GM20431 (cell line): Measurements from ENCODE around the gene ARHGEF6.

ENCODE experiments used
- in situ Hi-C: fragments of 300-500 bp; cut with MseI, MboI; formaldehyde crosslinking; loops from one replicate; pipeline ENCODE4 v1.15.0; 2020; ENCODE audit warnings: low sequenced_read_pairs; ENCODE audit not compliant: unreplicated experiment

ARHGEF6 gene

DNA sequence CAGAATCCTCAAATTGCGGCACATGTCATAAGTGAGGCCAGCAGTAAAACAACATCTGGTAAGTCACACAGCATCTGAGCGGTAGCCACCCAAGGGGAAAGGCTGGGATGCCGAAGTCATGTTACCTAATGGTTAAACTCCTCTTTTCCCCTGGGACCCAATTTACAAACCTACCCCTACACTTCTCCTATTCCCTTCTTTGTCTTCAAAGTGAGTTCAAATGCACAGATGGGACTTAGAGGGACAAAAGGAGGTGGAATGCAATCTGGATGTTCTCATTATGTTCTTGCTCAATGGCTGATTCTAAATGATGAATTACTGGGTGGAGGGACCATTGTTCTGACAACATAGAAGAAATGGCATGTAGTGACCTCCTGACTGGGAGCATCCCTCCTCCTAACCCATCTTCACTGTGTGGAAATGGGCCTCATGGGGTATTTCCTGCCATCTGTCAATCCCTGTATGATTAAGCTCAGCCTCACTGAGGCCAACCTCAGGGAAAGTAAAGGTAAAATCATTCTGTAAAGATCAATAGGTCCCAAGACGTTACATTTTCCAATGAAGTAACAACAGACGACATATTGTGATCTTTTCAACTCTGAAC lies 124.3 kb downstream of the ARHGEF6 start:
- in situ Hi-C loops = no loop called here

DNA sequence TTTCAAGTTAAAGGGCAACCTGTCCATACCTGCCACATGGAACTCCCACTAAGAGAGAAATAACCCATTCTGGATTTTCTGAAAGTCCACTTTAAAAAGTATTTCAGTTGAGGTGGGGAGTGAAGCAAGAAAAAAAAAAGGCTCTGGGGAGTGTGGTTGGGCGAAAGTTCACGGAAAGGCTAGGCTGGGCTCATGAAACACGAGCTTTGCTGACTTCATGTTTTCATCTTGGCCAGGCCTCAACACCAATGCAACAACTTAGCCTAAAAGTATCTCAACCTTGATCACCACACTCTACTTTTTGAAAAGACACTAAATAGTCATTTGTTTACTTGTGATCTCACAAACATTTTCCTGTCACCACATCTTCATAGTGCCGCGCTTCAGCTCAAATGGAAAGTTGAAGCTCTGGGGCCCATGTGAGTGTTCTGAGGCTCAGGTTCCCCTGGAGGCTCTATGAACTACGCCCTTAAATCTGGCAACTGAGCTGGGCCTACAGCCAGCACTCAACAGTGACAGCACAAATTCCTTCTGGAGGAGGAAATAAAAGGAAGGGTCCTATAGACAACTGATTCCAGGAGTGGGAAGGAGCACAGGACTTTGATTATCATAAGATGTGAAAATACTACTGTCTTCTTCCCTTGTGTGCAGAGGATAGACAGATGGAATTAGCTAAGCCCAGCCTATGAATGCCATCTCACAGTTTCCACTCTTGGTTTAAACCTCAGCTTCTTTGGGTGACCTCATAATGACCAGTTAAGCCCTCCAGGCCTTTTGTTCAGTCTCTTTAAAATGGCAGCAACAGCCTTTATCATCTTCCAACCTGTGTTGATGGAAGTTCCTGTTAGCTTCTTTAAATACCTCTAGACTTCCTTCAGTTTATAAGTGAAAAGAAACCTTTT lies 127.7 kb downstream of the ARHGEF6 start:
- in situ Hi-C loops = no loop called here

DNA sequence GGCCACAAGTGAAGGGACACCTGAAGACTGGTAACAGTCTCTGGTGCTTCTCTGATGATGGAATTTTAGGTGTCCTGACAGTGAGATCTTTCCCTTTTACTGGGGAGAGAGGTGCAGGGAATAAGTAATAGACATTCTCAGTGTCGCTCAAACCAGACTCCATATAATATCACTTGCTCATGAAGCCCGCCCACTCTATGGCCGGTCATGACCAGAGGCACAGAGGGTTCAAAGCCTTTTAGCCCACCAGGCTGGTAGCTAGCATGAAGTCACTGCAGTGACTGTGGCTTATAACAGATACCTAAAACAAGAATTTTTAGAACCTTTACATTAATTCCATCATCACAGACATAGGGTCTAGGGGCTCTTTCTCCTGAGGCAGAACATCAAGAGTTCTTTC lies 129.9 kb downstream of the ARHGEF6 start:
- in situ Hi-C loops = no loop called here

DNA sequence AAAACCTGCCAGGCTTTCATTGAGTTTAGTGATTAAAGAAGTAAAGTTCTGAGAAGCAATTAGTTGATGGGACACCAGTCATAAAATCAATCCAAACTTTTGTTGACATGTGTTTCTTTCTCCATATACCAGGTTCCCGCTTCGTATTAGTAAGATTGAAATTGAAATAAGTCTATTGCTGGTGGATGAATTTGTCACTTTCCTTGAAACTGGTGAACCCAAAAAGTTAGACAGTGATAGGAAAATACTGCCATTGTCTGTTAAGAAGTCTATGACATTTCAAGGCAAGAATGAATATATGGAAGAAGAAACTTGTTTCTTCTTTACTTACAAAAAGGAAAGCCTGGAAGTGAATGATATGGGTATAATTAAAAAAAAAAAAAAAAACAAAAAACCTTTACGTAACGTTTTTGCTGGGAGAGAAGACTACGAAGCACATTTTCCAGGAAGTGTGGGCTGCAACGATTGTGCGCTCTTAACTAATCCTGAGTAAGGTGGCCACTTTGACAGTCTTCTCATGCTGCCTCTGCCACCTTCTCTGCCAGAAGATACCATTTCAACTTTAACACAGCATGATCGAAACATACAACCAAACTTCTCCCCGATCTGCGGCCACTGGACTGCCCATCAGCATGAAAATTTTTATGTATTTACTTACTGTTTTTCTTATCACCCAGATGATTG lies 132.9 kb downstream of the ARHGEF6 start, which contains the start of gene CD40LG:
TSS of gene CD40LG (plus strand) at position 482 of the 684 bp plus-strand sequence. CDS start at position 573, 91 bp downstream.
- in situ Hi-C loops = no loop called here

DNA sequence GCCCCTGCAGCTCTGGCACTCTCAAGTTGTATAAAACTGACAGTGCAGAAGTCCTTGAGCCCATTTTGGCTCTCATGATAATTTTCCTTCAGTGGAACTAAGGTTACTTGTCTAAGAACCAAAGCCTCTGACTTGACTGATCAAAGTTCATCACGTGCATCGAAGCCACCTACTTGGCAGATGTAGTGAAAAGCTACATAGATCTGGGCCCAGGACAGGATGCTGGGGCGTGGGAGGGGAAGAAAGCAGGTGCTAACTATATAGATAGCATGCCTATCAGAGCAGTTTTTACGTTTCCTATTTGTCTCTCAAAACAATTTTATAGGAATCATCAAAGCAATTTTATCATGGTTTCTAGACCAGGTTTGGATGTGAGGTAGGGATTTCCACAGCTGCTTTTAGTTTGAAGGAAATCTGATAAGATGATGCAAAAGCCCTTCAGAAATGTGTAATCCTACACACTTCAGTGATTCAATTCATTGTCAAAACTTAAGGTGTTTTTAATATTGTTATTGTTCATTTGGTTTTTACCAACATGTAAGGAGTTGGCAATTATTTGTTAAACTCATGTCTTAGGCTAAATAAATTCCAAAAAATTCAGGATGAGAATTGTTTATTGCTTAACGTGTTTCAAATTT lies 134.0 kb downstream of the ARHGEF6 start:
- in situ Hi-C loops = no loop called here

DNA sequence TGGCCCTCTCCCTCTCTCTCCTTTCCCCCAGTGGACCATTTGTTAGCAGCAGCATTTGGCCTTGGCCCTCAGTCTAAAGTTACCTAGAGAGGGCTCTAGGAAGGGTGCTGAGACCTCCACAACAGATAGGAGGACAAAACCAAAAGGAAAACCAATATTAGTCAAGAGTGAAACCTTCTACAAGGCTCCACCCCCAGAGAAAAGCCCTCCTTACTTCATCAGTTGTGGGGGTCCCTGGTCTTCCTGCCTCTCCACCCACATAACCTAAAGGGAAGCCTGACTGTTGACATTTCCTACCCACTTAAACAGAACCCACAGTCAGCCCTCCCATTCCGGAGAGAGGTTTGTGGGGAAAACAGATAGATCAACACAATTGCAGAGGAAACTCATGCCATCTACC lies 137.5 kb downstream of the ARHGEF6 start:
- in situ Hi-C loops = no loop called here

DNA sequence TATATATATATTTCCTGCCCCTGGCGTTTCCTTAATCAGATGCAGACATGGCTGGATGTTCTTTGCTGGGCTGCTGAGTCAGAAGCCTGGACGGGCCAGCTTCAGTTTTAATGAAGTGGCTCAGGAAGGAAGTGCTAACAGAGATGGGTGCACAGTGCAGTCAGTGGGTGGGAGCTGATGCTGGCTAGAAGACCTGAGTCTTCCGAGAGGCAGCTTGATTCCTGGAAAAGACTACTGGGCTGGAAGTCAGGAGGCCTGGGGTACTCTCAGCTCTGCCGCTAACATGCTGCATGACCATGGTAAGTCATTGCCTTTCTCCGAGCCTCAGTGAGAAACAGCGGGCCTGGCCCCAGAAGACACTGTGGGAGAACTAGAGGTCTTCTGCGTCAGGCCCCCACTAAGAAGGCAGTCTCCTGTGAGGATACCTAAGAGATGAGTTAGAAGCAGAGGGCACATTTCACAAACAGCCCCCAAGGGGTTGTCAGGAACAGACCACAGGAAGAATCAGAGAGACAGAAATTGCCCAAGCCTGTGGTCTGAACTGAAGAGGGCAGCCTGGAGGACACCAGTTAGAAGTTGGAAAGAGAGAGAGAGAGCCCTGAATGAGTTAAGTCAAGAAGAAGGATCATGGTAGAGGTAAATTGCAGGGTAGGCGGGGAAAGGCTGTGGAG lies 141.1 kb downstream of the ARHGEF6 start:
- in situ Hi-C loops = no loop called here

DNA sequence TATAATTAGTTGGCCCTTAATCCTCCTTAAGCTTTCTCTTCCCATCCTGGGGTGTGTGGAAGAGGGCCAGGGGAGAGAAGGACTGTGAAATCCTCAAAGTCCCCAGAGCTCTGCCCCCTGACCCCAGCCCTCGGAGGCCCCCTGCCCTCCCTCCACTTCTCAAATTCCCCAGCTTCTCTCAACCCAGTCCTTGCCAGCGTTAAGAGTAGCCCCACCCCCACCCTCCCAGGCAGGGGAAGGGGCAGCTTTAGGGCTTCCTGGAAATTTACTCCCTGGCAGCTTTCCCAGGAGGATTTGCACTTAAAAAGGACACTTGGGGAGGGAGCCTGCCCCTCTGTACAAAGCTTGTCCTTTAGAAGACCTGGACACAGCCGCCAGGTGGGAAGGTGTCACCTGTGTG lies 144.6 kb downstream of the ARHGEF6 start:
- in situ Hi-C loops = no loop called here

DNA sequence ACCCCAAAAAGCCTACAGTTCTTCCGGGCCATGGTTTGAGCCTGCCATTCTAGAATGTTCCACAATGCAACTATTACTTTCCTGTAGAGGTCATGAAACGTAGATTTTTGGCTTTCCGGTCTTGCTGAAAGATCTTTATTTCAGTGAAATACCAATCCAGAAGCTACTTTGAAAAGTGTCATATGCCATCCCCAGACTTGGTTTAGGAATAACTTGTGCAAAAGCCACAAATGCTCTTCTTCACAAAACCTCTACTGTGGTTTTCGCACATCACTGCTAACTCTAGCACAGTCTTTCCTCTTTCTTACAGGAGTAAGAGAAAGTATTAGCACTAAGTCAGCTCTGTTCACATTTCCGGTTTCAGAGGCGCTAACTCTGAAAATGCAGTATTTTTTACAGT lies 145.5 kb downstream of the ARHGEF6 start:
- in situ Hi-C loops = no loop called here

DNA sequence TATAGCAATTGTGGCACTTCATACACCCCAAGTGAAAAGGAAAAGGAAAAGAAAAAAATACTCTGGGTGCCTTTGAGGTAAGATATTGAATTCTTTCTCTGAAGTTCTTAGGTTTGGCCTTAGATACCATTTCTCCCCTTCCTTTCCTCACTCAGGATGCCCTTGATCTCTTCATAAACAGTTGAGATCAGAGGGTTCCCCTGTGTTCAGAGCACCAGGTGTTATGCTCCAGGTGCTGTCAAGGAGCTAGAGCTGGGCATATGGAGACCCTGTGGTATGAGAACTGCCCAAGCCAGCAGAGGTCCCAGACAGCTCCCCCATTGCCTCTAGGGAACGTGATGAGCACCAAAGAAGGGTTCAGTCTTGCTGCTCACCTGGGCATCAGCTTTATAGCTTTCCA lies 149.9 kb downstream of the ARHGEF6 start:
- in situ Hi-C loops = no loop called here

DNA sequence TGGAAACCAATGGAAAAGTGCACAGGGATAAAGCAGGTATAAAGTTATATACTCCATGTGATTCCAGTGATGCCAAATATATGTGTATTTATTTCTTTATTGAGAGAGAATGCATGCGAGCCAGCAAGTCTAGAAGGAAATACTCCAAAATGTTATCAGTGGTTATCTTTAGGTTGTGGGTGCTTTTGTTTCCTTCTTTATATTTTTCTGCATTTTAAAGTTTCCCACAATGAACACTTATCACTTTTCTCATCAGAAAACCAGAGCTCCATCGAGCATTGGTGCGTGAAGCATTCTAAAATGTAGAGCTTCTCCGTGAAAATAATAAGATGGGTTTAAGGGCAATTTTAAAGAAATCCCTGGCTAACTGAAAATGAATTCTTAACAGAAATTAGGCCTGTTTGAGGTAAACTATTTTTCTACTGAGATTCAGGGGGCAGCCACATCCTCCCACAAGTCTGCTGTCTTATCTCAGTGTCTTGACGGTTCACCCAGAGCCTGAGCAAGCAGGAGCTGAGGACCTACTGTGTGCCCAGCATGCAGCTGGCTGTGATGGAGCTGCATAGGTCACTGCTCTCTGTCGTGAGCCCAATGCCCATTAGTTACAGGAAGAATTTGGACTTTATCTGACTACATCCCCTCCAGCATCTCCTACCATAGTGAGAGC lies 151.5 kb downstream of the ARHGEF6 start:
- in situ Hi-C loops = no loop called here

DNA sequence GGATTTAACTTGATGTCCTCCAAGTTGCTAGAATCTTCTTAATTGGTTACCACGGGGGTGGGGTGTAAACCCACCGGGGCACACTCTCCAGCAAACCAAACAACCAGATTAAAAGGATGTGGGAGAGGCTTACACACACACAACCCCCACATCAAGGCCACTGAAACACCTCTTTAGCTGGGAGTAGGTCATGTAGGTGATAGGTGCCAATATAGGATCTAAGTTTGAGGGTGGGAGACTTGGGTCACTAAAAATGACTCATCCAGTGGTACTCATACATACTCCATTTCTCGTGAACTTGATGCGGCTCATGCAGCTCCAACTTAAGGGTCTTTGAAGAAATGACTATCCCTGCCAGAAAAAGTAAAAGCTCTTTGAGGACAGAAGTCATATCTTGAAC lies 153.3 kb downstream of the ARHGEF6 start:
- in situ Hi-C loops = no loop called here

DNA sequence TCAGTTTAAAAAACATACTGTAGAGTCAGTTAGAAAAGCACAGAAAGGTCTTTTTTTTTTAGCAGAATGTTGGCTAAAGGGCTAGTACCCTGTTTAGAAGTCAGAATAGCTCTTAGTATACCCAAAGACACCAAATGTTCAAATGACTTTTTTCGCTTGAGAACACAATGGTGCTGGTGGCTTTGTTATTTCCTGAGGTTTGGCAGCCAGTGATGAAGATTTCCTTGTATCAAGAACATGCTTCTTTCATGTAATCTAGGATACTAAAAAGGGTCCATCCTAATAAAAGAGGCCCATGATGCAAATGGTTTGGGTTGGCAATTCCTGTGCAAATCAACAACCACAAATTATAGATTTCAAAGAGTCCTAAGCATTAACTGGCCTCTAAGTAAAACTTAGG lies 153.8 kb downstream of the ARHGEF6 start:
- in situ Hi-C loops = no loop called here

DNA sequence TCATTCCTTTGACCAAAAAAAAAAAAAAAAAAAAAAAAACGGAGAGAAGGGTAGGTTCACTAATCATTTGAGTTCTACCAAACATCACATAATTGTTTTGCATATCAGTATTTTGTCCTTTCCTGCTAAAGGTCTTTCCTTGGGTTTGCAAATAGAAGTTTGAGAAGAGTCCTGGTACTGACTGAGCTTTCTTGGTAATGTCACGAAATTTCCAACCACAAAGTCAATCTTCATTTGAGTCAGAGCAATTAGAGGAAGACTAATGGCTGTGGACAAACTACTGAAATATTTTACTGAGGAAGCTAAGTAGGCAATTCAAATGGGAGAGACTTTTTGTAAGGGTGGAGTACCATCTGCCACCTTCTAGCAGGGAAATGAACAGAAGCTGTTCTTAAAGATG lies 154.5 kb downstream of the ARHGEF6 start:
- in situ Hi-C loops = no loop called here

DNA sequence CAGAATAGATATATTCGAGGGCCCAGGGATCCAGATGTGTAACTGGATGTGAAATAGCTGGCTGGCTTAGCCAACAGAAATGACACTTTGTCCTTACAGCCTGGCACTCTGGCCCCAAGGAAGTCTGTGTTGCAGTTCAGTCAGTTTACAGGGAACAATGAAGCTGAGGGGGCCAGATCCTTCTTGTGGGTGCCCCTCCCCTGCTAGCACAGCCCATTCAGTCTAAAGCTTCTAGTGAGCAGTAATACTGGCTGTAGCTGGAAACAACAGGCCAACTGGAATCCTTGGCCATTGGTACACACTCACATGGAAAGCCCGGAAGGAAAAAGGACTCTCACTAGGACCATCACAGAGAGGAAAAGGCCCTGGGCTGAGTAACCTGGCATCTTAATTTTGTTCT lies 155.5 kb downstream of the ARHGEF6 start:
- in situ Hi-C loops = no loop called here

DNA sequence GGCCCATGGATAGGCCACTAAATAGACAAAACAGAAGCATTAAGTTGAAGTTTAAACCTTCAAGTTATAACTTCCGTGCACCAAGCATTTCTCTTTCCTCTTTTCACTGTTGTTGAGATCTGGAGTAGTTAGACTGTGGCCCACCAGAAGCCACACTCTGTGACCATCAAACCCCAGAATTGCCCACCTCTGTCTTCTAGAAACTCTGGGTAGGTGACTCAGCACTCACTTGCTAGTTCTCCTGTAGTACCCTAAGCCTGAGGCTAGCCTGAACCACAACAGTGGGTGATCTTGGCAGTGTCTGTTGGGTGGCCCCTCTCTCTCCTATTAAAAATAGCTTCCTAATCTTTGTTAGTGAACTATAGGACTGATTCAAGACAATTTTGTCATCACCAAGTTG lies 157.3 kb downstream of the ARHGEF6 start:
- in situ Hi-C loops = no loop called here

DNA sequence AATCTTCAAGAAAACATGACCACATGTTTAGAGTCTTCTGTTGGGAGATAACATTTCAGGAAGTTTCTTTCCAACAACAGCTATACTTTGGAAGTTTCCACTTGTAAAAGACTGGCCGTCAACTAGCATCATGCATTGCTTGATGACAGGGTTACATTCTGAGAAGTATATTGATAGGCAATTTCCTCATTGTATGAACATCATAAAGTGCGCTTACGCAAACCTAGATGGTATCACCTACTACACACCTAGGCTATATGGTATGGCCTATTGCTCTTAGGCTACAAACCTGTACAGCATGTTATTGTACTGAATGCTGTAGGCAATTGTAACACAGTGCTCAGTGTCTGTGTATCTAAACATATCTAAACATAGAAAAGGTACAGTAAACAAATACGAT lies 158.2 kb downstream of the ARHGEF6 start:
- in situ Hi-C loops = no loop called here

DNA sequence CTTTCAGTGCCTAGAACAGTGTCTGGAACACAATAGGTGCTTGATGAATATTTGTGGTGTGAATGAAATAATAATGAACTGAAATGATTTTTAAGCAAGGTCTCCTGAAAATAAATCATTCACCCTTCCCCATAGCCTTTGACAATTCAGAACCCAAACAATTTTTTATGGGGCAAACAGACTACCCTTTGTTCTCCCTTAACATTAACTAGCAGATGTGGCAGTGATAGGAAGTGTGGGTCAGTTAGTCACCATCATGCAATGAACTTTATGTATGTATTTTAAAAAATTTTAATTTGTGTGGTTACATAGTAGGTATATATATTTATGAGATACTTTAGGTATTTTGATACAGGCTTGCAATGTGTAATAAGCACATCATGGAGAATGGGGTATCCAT lies 160.0 kb downstream of the ARHGEF6 start:
- in situ Hi-C loops = no loop called here

DNA sequence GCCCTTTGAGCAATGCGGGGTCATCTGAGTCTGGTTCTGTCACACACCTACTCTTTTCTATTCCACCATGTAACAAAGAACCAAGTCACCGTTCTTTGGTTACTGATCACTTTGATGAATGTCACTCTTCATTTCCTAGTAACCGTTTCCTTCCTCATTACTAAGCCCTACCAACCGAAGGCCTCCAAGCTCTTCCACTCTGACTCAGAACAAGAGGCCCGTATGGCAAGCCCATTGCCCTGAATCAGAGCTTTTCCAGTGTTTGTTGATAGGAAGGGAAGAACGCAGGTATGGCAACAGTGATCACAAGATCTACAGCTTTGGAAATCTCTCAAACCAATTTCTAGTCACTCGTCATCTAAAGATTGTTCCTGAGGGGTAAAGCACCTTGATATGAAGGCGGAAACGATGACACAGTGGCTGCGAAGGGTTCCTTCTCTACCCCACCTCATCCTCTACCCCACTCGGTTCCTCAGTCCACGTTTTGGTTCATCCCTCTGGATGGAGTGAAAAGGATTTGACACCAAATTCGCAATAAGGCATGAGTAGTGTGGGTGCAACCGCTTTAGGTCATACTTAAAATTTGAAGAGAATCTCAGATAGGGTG lies 160.7 kb downstream of the ARHGEF6 start:
- in situ Hi-C loops = no loop called here
